B cell (primary cell): ENCODE data around the gene TERC.

ENCODE experiments used
- CTCF ChIP-seq: fragments of 200-600 bp; IDR thresholded peaks from one replicate; pipeline ENCODE4 v1.8.0; 2022; ENCODE audit warnings: antibody characterized with exemption, mild to moderate bottlenecking
- EZH2 ChIP-seq: IDR thresholded peaks from 2 replicates; pipeline ENCODE4 v1.6.1; 2012; ENCODE audit warnings: borderline replicate concordance, low read depth, mild to moderate bottlenecking, moderate library complexity, low read length; ENCODE audit not compliant: insufficient read depth, poor library complexity, severe bottlenecking

- TF ChIP-seq CTCF: no peak
- TF ChIP-seq EZH2: no peak
These were observed 4.7 kb upstream of the TERC start, which contains the start of gene ACTRT3 for GRCh38 chr3:169769287-169770181.
